K562 (cell line): ENCODE data around the gene ACSS1. TPM values are rescaled to one million over a fixed set of nuclear protein-coding genes. Genes with fewer than 3 reads are reported as not detected.

Experiments
- ATAC-seq: fragments of 200-7000 bp; cut with Tn5 transposase; 3 replicates; pipeline ENCODE4 v1.9.1; 2020; ENCODE audit warnings: moderate library complexity
- BruUV-seq: library from RNA; stranded (reverse); fragments of 400-500 nt; replicated peaks from 2 replicates; lab custom pipeline; 2021; lab: Mats Ljungman, UMichigan
- CTCF ChIA-PET: fragments of 300-600 bp; formaldehyde crosslinking; extraction: SDS; loops from one replicate; lab custom pipeline; 2021; ENCODE audit warnings: low intra/inter-chr PET ratio; lab: Yijun Ruan, JAX
- POLR2A ChIA-PET: fragments of 300-600, 350-650 bp; sonication (Branson Sonifier 250); formaldehyde crosslinking; extraction: SDS; loops from one replicate; lab custom pipeline; 2021; ENCODE audit warnings: antibody characterized with exemption, inconsistent platforms; lab: Yijun Ruan, JAX
- DNase-seq, 4 experiments: peaks; one replicate each; pipeline versions ENCODE4 v3.0.0 to v3.0.0-alpha.2; 2011 to 2018; ENCODE audit warnings: low spot score in 3 of 4, mixed read lengths in 3 of 4; ENCODE audit errors: extremely low read depth in 1 of 4
- FAIRE-seq: peaks from 2 replicates; lab custom pipeline; 2011; peaks lifted over from hg19 to GRCh38; lab: Jason Lieb, UNC
- H2AFZ ChIP-seq: 2 replicates; pipeline ENCODE4 v1.6.0; 2011; ENCODE audit warnings: low read depth, low read length, control low read depth, inconsistent platforms
- H3K27ac ChIP-seq: fragments of 200-600 bp; 3 replicates; pipeline ENCODE4 v1.8.0; 2011; ENCODE audit warnings: low read depth, mild to moderate bottlenecking, control low read depth, inconsistent platforms, low read length, moderate library complexity, mixed read lengths; ENCODE audit errors: extremely low read depth
- H3K27me3 ChIP-seq, 2 experiments: fragments of 300-600 bp in 1 of 2; 2 replicates in 1 of 2; 3 replicates in 1 of 2; pipeline versions ENCODE4 v1.6.0 to v1.8.0; 2011; ENCODE audit warnings: inconsistent platforms in 2 of 2, low read length in 2 of 2, mild to moderate bottlenecking in 1 of 2, mixed read lengths in 1 of 2, moderate library complexity in 1 of 2; ENCODE audit not compliant: control insufficient read depth in 2 of 2, insufficient read depth in 2 of 2
- H3K36me3 ChIP-seq: fragments of 300-600 bp; 3 replicates; pipeline ENCODE4 v1.8.0; 2011; ENCODE audit warnings: mild to moderate bottlenecking, low read length, inconsistent platforms; ENCODE audit not compliant: control insufficient read depth, insufficient read depth
- H3K4me1 ChIP-seq, 2 experiments: fragments of 200-600 bp in 1 of 2; replicated peaks in 1 of 2; 2 replicates in 1 of 2; 3 replicates in 1 of 2; pipeline versions ENCODE4 v1.5.1 to v1.8.0; 2011; ENCODE audit warnings: inconsistent platforms in 2 of 2, low read length in 2 of 2, mild to moderate bottlenecking in 1 of 2, mixed read lengths in 1 of 2, moderate library complexity in 1 of 2; ENCODE audit not compliant: control insufficient read depth in 2 of 2, insufficient read depth in 2 of 2
- H3K4me2 ChIP-seq: 2 replicates; pipeline ENCODE4 v1.6.1; 2011; ENCODE audit warnings: low read length, control low read depth, inconsistent platforms, mixed read lengths; ENCODE audit not compliant: insufficient read depth
- H3K4me3 ChIP-seq: fragments of 200-600 bp; sonication (generic), shearing (Covaris generic); 2 replicates; pipeline ENCODE4 v1.5.1; 2016; ENCODE audit warnings: control low read depth, inconsistent platforms
- H3K79me2 ChIP-seq: fragments of 200-600 bp; 3 replicates; pipeline ENCODE4 v1.8.0; 2011; ENCODE audit warnings: low read length, inconsistent platforms; ENCODE audit not compliant: control insufficient read depth, insufficient read depth
- H3K9ac ChIP-seq, 2 experiments: 2 replicates each; pipeline versions ENCODE4 v1.6.0 to v1.6.1; 2011; ENCODE audit warnings: low read depth in 2 of 2, low read length in 2 of 2, control low read depth in 1 of 2, inconsistent platforms in 1 of 2, mild to moderate bottlenecking in 1 of 2, mixed read lengths in 1 of 2; ENCODE audit not compliant: insufficient read depth in 1 of 2
- H3K9me1 ChIP-seq: one replicate; pipeline ENCODE4 v1.6.0; 2011; ENCODE audit warnings: inconsistent platforms, mild to moderate bottlenecking, low read length, moderate library complexity; ENCODE audit not compliant: control insufficient read depth, insufficient read depth
- H3K9me3 ChIP-seq: replicated peaks from 2 replicates; pipeline ENCODE4 v1.5.1; 2011; ENCODE audit warnings: low read depth, low read length, inconsistent platforms; ENCODE audit not compliant: control insufficient read depth, insufficient read depth
- H4K20me1 ChIP-seq: replicated peaks from 2 replicates; pipeline ENCODE4 v1.6.1; 2011; ENCODE audit warnings: low read length, inconsistent platforms, mixed read lengths; ENCODE audit not compliant: control insufficient read depth, insufficient read depth
- CC2D1A ChIP-seq: fragments of 450-650 bp; IDR thresholded peaks from 2 replicates; pipeline ENCODE4 v1.6.1; 2017; ENCODE audit warnings: mild to moderate bottlenecking
- HMGXB4 ChIP-seq: sonication (generic); formaldehyde crosslinking; IDR thresholded peaks from 2 replicates; pipeline ENCODE4 v1.8.1; 2023; ENCODE audit warnings: mild to moderate bottlenecking, missing genetic modification reagents
- KLF16 ChIP-seq: IDR thresholded peaks from 2 replicates; pipeline ENCODE4 v1.6.1; 2016; ENCODE audit warnings: antibody characterized with exemption
- MYC ChIP-seq, 2 experiments: fragments of 250-450 bp in 1 of 2; sonication (Bioruptor Pico) in 1 of 2; IDR thresholded peaks; 2 replicates each; pipeline versions ENCODE4 v1.5.1 to v1.6.1; 2012 to 2021; ENCODE audit warnings: low read depth in 2 of 2, borderline replicate concordance in 1 of 2, improper control_type of control experiment in 1 of 2, low read length in 1 of 2, mild to moderate bottlenecking in 1 of 2, moderate library complexity in 1 of 2
- POLR3G ChIP-seq: IDR thresholded peaks from 2 replicates; pipeline ENCODE4 v1.6.1; 2011; ENCODE audit not compliant: insufficient read length, insufficient replicate concordance; ENCODE audit errors: extremely low read depth
- PPARD ChIP-seq: fragments of 250-450 bp; sonication (Bioruptor Pico); IDR thresholded peaks from 2 replicates; pipeline ENCODE4 v1.8.0; 2022; ENCODE audit warnings: inconsistent platforms, mild to moderate bottlenecking, moderate library complexity
- PREB ChIP-seq: sonication (generic); formaldehyde crosslinking; IDR thresholded peaks from 2 replicates; pipeline ENCODE4 v1.8.1; 2023; ENCODE audit warnings: mild to moderate bottlenecking, missing genetic modification reagents
- RB1 ChIP-seq: fragments of 450-650 bp; IDR thresholded peaks from 2 replicates; pipeline ENCODE4 v1.6.1; 2017; ENCODE audit warnings: low read depth, mild to moderate bottlenecking
- SETDB1 ChIP-seq: IDR thresholded peaks from one replicate; pipeline ENCODE4 v1.6.1; 2012; ENCODE audit warnings: low read length, control low read depth, inconsistent platforms
- SFPQ ChIP-seq: fragments of 200-400 bp; formaldehyde crosslinking; IDR thresholded peaks from 2 replicates; pipeline ENCODE4 v1.6.1; 2017; ENCODE audit warnings: mild to moderate bottlenecking, low read depth, low read length, moderate library complexity
- TRIM24 ChIP-seq, 2 experiments: fragments of 450-650 bp; IDR thresholded peaks; 2 replicates each; pipeline ENCODE4 v1.6.1; 2016
- ZC3H11A ChIP-seq: IDR thresholded peaks from 2 replicates; pipeline ENCODE4 v1.6.1; 2012; ENCODE audit warnings: low read depth, low read length, improper control_type of control experiment
- ZNF436 ChIP-seq: fragments of 250-450, 450-650 bp; sonication (Bioruptor Pico); formaldehyde crosslinking; IDR thresholded peaks from 2 replicates; pipeline ENCODE4 v1.7.0; 2020; ENCODE audit warnings: mild to moderate bottlenecking
- ZNF512 ChIP-seq: IDR thresholded peaks from 2 replicates; pipeline ENCODE4 v1.6.1; 2016; ENCODE audit warnings: missing genetic modification characterization, missing compliant biosample characterization
- WGBS: fragments of 100-300 bp; shearing (Covaris generic); methylation state at CpG from one replicate; pipeline ENCODE4 v1.1.6; 2016; ENCODE audit warnings: low coverage, mixed read lengths; ENCODE audit not compliant: insufficient coverage; ENCODE audit errors: missing lambda C conversion rate; 5-methylcytosine and 5-hydroxymethylcytosine counted together
- in situ Hi-C: fragments of 300-500 bp; cut with MboI; formaldehyde crosslinking; loops from 4 replicates; pipeline ENCODE4 v1.15.0; 2018; ENCODE audit warnings: inconsistent platforms, mixed read lengths
- intact Hi-C: fragments of 100-400 bp; cut with micrococcal nuclease; formaldehyde crosslinking; loops from 2 replicates; pipeline ENCODE4 v1.14.2; 2022
- polyA plus RNA-seq, 8 experiments: library from polyadenylated mRNA; depleted of rRNA in 4 of 8; stranded (reverse) in 5 of 8; unstranded in 3 of 8; fragments of >200 nt; fragmentation: Nextera tagmentation in 2 of 8; fragmentation: Illumina TruSeq in 1 of 8; extraction: Ambion mirVana in 2 of 8; extraction: Trizol in 1 of 8; gene quantifications; 2 replicates each; pipeline versions ENCODE4 v1.2.1 to v1.2.3, GENCODE V29; 2011 to 2014; ENCODE audit warnings: inconsistent platforms in 1 of 8, missing spikeins in 1 of 8
- total RNA-seq, 7 experiments: library from RNA; depleted of rRNA in 6 of 7; stranded (reverse); fragments of >200 nt in 6 of 7; fragmentation: Illumina TruSeq in 2 of 7; extraction: Trizol in 2 of 7; gene quantifications; 2 replicates each; pipeline versions ENCODE4 v1.2.1 to v1.2.3, GENCODE V29; 2011 to 2021; ENCODE audit warnings: low replicate concordance in 1 of 7

Gene ACSS1
- total and polyA plus RNA-seq, 9 of the 15 experiments (the other 6 are each of a cell fraction or from before 2014, with no cell fraction given): 0.07 to 2.1 (median 0.27) TPM; not detected in 3

DNA sequence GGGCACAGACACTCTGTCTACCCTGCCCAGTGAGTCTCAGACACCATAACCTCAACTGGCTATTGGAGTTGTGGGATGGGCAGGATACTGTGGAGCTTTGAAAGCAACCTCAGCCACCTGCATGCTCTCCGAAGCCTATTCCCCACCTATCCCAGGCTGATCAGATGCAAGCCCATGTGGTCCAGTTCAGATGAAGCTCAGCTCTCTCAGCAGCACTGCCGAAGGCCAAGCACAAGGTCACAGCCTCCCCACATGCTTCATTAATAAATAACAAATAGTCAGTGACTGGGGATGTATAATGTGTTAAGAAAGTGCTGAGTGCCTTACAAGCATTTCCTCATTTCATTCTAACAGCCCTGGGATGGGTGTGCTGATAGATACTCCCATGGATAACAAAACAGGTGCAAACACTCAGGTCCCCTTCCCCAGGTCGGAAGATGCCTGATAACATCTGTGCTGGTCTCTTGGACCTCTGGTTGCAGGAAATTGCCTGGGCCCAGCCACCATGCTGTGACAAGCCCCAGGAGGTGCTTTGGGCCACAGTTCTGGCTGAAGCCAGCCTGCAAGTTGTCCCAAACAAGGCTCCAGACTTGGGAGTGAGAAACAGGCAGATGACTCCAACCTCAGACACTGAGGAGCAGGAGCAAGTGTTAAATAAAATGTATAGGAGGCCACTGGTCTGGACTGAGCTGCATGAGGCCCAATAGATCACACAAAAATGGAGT, 3.7 kb downstream of the ACSS1 start:
- H3K4me2 ChIP-seq: no peak overlapping the region
- CTCF ChIA-PET: no interaction called here
- no TSS peak for BruUV-seq
- no peaks in the 10 kb centered on the region; the same call in 1 of the 2 replicates for H4K20me1 ChIP-seq
- DNase-seq (no peak), FAIRE-seq (no peak), ATAC-seq (no peak)
- no peak overlapping the region for H3K4me3 ChIP-seq
- no peak overlapping the region for H3K9ac ChIP-seq
- H3K27ac ChIP-seq: no peak overlapping the region
- H2AFZ ChIP-seq: no peak overlapping the region
- no peaks in the 10 kb centered on the region for H3K79me2 ChIP-seq
- peaks cover under 1 to 43% of the 10 kb centered on the region in 2 experiments; a peak in 3 of 5 replicates for H3K27me3 ChIP-seq
- H3K4me1 ChIP-seq: peaks cover 7 to 24% of the 10 kb centered on the region in 2 experiments; a peak in 4 of 5 replicates
- no peaks in the 10 kb centered on the region for H3K36me3 ChIP-seq
- no peaks in the 10 kb centered on the region for H3K9me3 ChIP-seq
- intact Hi-C loops (no loop called here), in situ Hi-C loops (no loop called here)
- POLR2A ChIA-PET: no interaction called here
- H3K9me1 ChIP-seq: no peaks in the 10 kb centered on the region
- 13% methylated on average over 2 of the region's 3 CpGs for WGBS
- TF ChIP-seq RB1 (no peak), ZNF512 (tag) (no peak), POLR3G (no peak), KLF16 (no peak), SETDB1 (no peak), TRIM24 (IDR thresholded peaks at IDR 0.05) (no peak), PREB (CRISPR knock-in tag) (no peak), HMGXB4 (no peak), ZC3H11A (no peak), ZNF436 (CRISPR knock-in tag) (no peak), PPARD (CRISPR knock-in tag) (no peak), CC2D1A (no peak), SFPQ (no peak), MYC (IDR thresholded peaks at IDR 0.05; ENCODE audit: low read depth, low read length) (no peak), MYC (CRISPR knock-in tag; IDR thresholded peaks at IDR 0.05; ENCODE audit: borderline replicate concordance, low read depth) (no peak)
